ENCODE measurements around the gene TTC24.
"Not testable (repeated sequence)": the region's sequence is repeated elsewhere in the genome, so short reads cannot be mapped to it uniquely, and the experiment has no call there.

TTC24 gene

GRCh38 chr1:156555715-156556114 is 23.8 kb upstream of the TTC24 start:
- no peak for DNase-seq

GRCh38 chr1:156556354-156556753 is 23.2 kb upstream of the TTC24 start:
- peak; percentile 20 for DNase-seq

DNA sequence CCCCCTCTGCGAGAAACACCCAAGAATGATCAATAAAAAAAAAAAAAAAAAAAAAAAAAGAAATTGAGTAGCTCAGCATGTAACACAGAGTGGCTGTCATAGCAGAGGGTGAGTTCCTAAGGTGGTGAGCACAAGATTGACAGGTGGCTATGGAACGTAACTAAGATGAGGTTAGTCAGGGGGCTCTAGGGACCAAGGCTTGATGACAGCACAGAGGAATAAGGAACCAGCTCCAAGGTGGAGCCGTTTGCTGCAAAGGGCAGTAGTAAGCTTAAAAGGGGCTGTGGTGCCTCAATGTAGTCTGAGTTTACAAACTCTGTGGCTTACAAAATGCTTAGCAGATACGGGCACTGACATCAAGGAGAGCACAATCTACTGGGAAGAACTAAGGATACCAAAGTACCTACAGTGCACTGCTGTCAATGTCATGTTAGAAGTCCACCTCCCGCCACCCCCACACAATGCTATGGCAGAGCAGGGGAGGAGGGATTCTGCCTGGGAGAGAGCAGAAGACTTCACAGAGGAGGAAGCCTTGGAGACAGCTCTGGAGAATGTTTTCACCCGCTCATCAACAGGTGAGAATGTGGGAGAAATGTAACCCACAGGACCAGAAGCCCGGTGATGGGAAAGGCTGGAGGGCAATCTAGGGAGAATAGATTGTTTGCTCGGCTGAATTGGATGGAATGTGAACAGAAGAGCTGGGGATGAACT is 20.3 kb upstream of the TTC24 start:
- DNase-seq: no peak

DNA sequence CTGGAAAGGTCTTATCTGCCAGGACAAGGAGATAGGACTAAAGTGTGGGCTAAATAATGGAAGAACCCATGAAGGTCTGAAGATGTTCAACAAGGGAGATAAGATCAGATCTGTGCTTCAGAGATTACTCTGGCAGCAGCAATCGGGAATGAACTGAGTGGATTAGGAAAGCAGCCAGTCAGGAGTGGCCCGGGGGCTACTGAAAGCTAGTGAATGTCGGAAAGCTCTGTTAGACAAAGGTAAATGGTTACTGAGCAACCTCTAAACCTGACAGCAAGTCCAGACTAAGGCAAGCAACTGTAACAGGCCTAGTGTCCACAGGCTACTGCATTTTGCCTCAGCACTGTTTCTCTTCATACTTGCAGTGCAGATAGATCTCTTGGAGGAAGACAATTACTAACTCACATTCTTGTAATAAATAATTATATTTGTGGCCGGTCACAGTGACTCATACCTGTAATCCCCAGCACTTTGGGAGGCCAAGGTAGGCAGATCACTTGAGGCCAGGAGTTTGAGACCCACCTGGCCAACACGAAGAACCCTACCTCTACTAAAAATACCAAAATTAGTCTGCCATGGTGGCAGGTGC is 19.6 kb upstream of the TTC24 start:
- DNase-seq: no peak

DNA sequence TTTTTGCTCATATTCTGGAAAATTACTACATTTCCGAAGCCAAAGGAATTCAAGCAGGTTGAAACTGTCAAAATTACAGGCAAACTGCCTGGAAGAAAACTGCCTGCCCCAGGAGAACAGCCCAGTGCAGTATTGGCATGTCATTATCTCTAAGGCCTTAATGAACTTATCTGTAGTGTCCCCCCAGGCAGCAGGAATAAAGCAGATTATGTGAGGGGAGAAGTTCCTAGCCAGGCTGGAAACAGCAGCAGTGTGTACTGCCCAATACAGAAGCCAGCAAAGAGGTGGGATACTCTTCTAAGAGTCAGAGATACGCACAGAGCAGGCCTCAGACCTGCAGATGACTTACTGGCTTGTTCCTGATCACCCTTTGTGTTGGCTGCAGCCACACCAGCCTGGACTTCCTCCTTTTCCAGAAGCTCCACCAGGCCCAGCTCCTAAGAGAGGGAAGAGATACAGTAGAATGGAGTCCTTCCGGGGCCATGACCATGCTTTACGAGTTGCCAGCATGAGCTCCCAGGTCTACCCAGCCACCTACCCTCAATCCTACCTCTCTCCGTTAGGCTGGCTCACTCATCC is 18.8 kb upstream of the TTC24 start:
- DNase-seq: no peak

DNA sequence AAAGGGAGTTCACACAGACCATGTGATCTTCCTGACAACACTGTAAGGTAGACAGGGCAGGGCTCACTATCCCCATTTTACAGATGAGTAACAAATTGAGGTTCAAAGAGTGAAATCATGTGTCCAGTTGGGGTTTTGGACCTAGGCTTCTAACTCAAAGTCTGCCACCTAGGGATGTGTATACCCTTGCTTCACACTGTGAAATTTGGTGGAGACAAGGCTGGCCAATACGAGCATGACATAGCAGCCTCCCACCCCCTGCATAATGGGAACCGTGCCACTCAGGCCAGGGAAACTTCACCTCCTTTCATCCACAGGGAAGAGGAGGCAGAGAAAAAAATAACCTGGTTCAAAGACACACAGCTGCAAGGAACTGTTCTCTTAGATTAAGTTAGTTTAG is 14.0 kb upstream of the TTC24 start:
- no peak for DNase-seq

- no peak for DNase-seq
Observed at GRCh38 chr1:156566436-156566835, 13.1 kb upstream of the TTC24 start.

GRCh38 chr1:156571261-156571852 is 8.2 kb upstream of the TTC24 start:
- no peak for DNase-seq

DNA sequence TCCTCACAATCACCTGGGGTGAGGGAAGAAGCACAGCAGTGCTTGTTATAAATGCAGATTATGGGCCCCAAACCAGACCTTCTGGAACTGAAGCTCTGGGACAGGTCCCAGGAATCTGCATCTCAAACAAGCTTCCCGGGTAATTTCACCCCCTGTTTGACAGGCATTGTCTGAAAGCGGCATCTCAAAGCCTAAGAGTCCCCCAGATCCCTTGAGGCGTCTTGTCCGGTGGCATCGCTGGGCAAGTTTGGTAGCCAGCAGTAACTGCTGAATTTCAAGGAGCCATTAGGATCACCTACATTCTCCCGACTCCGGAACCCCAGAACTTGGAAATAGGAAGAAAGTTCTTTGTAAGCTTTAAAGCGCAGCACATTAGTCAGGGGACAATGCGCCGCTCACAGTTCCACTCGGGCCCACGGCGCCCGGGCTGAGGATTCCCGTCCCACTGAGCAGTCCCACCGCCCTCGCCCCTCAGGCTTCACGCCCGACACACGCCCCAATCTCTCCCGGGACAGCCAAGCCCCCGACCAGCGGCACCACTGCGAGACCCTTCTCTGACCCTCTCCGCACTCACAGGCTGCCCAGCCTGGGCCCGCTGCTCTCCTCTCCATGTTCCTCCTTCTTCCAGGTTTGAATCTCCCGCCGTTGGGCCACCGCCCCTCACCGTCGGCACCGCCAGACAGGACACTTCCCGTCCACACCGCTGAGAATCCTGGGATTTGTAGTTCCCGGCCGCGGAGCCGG is 7.4 kb upstream of the TTC24 start, which contains the start of gene IQGAP3:
Gene IQGAP3, minus strand, starts transcription at position 647 of the 744 bp plus-strand sequence. Its CDS starts 36 bp downstream, at position 611.
- DNase-seq: peak; percentile 81

DNA sequence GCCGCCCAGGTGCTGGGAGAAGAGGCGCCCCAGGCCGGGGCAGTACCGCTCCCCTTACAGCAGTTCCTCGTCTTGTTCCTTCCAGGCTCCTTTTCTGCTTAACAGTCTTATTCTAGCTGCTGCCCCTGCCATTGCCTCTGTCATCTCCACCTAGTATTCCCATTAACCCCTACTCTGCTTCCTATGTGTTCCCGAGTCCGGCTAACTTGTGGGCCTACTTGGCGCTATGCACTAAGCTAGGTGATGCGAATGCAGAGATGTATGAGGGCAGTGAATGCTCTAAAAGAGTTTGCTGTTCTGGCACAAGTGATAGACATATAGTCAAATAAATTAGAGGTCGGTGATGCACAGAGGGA is 6.9 kb upstream of the TTC24 start:
- DNase-seq: no peak

- no peak for DNase-seq
Observed at GRCh38 chr1:156574039-156574633, 5.4 kb upstream of the TTC24 start.

DNA sequence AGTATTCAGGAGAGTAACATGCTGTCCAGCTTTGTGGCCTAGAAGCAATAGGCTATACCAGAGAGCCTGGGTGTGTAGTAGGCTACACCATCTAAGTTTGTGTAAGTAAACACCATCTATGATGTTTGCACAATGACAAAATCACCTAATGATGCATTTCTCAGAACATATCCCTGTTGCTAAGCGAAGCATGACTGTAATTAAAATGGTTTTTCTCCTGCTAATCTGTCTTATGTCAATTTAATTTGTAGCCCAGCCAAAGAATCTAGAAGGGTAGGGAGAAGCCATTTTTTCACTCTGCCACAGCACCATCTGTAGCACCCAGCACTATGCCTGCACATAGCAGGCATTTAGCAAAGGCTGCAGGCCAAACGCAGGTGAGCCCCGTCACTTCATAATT is 2.0 kb upstream of the TTC24 start:
- no peak for DNase-seq

- DNase-seq: no peak
Observed at GRCh38 chr1:156578055-156578454, 1.5 kb upstream of the TTC24 start.

DNA sequence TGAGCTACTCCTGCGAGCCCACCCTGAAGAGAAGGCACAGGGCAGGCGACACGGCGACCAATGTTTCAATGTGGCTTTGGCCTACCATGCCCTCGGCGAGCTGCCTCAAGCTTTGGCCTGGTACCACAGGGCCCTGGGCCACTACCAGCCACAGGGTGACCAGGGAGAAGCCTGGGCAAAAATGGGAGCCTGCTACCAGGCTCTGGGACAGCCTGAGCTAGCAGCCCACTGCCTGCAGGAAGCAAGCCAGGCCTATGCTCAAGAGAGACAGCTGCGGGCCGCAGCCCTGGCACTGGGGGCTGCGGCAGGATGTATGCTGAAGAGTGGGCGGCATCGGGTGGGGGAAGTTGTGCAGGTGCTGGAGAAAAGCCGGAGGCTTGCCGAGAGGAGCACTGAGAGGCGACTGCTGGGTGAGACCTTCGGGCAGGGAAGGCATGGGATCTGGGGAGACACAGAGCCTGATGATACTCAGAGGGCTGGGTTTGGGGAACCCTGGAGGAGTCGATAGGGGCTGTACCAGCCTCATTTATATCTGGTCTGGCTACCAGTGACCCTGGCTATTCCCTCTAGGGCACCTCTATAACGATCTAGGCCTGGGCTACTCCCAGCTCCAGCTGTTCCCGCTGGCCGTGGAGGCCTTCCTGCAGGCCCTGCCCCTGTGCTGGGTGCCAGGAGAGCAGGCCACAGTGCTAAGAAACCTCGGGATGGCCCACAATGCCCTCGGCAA is 2.3 kb downstream of the TTC24 start:
- DNase-seq: no peak

- no peak for DNase-seq
Observed at GRCh38 chr1:156582388-156583017, 3.0 kb downstream of the TTC24 start.

DNA sequence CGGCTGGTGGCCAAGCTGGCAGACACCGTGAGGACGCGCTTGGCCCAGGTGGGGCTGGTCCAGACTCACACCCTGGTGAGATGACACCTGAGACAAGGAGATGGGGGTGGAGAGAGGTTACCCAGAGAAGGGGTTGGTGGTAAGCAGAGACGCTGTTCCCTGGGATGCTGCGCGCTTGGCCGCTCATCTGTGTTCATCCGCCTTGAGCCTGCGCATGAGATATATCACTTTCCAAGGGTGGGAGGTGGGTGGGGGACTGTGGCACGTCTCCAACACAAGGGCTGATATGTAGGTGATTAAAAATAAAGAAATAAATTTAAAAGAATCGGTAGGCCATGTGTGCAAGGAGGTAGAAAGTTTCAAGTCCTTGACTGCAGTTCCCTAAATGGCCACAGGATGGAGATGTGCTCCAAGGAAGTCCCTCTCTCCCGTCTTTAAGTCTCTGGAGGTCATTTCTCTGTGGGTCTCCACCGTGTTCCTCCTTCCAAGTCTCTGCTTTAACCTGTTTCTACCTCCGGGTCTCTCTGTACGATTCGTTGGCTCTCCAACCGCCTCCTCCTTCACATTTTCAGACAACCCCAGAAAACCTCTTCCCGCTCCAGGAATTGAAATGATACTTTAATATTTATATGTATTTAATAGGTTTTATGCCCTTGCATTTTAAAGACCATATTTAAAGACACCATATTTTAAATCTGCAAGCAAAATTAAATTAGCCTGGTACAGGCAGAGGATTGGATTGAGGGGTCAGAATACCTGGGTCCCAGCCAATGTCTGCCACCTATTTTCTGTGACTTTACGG is 4.5 kb downstream of the TTC24 start:
- DNase-seq: no peak

DNA sequence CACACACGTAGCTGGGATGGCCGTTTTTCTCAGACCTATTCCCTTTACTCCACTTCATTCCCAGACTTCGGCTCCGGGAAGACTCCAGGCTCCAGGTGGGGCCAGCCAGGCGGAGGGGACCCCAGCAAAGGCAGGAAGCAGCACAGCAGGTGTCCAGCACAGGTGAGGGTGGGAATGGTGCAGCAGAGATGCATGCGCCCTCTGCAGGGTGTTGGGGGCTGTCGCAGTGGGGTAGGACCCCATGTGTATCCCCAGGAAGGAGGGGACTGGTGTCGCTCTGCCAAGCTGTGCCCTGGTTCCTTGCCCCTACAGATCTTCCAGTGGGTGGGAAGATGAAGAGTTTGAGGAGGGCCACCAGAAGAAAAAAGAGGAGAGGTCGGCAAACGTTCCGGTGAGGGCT is 5.3 kb downstream of the TTC24 start:
- DNase-seq: peak; percentile 50

- no peak for DNase-seq
Observed at GRCh38 chr1:156586323-156586722, 6.8 kb downstream of the TTC24 start.

- DNase-seq: no peak
Observed at GRCh38 chr1:156586892-156587477, 7.5 kb downstream of the TTC24 start.

DNA sequence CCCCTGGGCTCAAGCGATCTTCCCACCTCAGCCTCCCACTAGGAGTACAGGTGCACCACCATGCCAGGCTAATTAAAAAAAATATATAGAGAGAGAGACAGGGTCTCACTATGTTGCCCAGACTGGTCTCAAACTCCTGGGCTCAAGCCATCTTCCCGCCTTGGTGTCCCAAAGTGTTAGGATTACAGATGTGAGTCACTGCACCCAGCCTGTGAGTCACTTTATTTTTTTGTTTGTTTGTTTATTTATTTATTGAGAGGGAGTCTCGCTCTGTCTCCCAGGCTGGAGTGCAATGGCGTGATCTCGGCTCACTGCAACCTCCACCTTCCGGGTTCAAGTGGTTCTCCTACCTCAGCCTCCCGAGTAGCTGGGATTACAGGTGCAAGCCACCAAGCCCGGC is 8.4 kb downstream of the TTC24 start:
- not testable (repeated sequence) for DNase-seq

GRCh38 chr1:156589546-156589945 is 10.0 kb downstream of the TTC24 start:
- no peak for DNase-seq
